Activated CD8-positive, alpha-beta T cell treated with anti-CD3 and anti-CD28 coated beads for 36 hours (primary cell): ENCODE measurements around the gene RAPGEF5. TPM values are rescaled to one million over a fixed set of nuclear protein-coding genes. Genes with fewer than 3 reads are reported as not detected.

Experiments
- ATAC-seq: fragments of 200-7000 bp; cut with Tn5 transposase; one replicate; pipeline ENCODE4 v1.10.0; 2021; ENCODE audit warnings: mild to moderate bottlenecking, moderate library complexity
- CTCF ChIA-PET: fragments of 350-600 bp; sonication (Branson Sonifier 250); formaldehyde crosslinking; loops from one replicate; lab custom pipeline; 2021; ENCODE audit warnings: antibody characterized with exemption; lab: Charles Lee
- POLR2A ChIA-PET: fragments of 350-600 bp; sonication (Branson Sonifier 250); formaldehyde crosslinking; loops from one replicate; lab custom pipeline; 2021; ENCODE audit warnings: antibody characterized with exemption; lab: Charles Lee
- DNase-seq: peaks from one replicate; pipeline ENCODE4 v3.0.0-alpha.2; 2020
- H3K27ac Mint-ChIP-seq: one replicate; pipeline ENCODE4 v1.8.0; 2021; ENCODE audit warnings: mild to moderate bottlenecking, mixed read lengths
- H3K27me3 Mint-ChIP-seq: one replicate; pipeline ENCODE4 v1.8.0; 2021; ENCODE audit warnings: mixed read lengths
- H3K36me3 Mint-ChIP-seq: one replicate; pipeline ENCODE4 v1.8.0; 2021; ENCODE audit warnings: low read depth, mixed read lengths
- H3K4me1 Mint-ChIP-seq: one replicate; pipeline ENCODE4 v1.8.0; 2021; ENCODE audit warnings: low read depth, mixed read lengths
- H3K4me3 Mint-ChIP-seq: one replicate; pipeline ENCODE4 v1.8.0; 2021; ENCODE audit warnings: mild to moderate bottlenecking, moderate library complexity, mixed read lengths
- H3K9me3 Mint-ChIP-seq: one replicate; pipeline ENCODE4 v1.8.0; 2021; ENCODE audit warnings: mixed read lengths
- intact Hi-C: fragments of 100-400 bp; cut with micrococcal nuclease; formaldehyde crosslinking; loops from one replicate; pipeline ENCODE4 v1.10.0; 2022
- total RNA-seq, 2 experiments: library from RNA; stranded (reverse); gene quantifications; one replicate each; pipeline ENCODE4 v1.2.3, GENCODE V29; 2021
- TF ChIP-seq, protein P1 (sequence below): fragments of 200-600 bp; IDR thresholded peaks from one replicate; pipeline ENCODE4 v1.8.0; 2022; ENCODE audit warnings: antibody characterized with exemption, mild to moderate bottlenecking

RAPGEF5 gene
- total RNA-seq, 2 experiments from 2014 or later, result 0.92 to 0.99 TPM

DNA sequence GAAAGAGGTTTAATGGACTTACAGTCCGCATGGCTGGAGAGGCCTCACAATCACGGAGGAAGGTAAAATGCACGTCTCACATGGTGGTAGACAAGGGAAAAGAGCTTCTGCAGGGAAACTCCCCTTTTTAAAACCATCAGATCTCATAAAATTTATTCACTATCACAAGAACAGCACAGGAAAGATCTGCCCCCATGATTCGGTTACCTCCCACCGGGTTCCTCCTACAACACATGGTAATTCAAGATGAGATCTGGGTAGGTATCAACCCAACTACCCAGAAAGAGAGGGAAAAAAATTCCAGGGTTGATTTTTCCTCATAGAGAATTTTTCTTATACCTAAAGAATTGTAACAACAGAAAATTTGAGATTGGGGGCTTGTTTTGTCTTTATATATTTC lies 13.9 kb downstream of the RAPGEF5 start:
- H3K27ac Mint-ChIP-seq, result no peak overlapping the region
- H3K9me3 Mint-ChIP-seq, result no peaks in the 10 kb centered on the region
- TF ChIP-seq, protein P1, sequence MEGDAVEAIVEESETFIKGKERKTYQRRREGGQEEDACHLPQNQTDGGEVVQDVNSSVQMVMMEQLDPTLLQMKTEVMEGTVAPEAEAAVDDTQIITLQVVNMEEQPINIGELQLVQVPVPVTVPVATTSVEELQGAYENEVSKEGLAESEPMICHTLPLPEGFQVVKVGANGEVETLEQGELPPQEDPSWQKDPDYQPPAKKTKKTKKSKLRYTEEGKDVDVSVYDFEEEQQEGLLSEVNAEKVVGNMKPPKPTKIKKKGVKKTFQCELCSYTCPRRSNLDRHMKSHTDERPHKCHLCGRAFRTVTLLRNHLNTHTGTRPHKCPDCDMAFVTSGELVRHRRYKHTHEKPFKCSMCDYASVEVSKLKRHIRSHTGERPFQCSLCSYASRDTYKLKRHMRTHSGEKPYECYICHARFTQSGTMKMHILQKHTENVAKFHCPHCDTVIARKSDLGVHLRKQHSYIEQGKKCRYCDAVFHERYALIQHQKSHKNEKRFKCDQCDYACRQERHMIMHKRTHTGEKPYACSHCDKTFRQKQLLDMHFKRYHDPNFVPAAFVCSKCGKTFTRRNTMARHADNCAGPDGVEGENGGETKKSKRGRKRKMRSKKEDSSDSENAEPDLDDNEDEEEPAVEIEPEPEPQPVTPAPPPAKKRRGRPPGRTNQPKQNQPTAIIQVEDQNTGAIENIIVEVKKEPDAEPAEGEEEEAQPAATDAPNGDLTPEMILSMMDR, result no peak
- no peaks in the 10 kb centered on the region for H3K4me1 Mint-ChIP-seq
- intact Hi-C loops, result no loop called here
- no peak overlapping the region for H3K4me3 Mint-ChIP-seq
- no peak for ATAC-seq
- DNase-seq, result no peak
- H3K27me3 Mint-ChIP-seq, result peaks cover 7% of the 10 kb centered on the region
- no peaks in the 10 kb centered on the region for H3K36me3 Mint-ChIP-seq
- ChIA-PET CTCF (no interaction called here), POLR2A (no interaction called here)

DNA sequence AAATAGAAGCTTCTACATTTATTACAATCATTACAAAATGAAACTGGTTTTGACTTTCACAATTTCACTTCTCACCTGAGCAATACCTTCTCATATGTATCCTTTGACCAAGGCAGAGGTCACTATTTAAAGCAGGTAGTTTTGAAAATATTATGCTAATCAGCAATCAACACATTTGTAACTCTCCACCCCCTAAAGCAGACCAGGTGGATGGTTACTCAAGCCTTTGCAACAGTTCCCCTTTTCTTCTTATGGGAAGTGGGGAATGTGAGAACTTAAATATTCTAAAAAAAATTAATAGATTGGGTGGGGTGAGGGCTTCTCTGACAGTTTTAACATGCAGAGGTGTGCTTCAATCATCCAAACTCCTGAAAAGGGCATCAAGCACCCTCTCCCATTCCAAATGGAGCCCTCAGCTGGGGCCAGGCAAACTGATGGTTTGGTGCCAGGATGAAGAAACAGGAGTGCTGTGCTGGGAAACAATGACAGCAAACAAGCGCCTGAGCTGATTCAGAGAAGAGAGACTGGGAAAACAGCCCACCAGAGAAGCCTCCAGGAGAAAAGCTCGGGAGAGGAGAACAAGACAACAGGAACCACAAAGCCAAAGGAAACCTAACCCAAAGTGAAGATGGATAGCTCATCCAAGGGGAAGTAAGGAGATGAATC lies 17.1 kb downstream of the RAPGEF5 start:
- DNase-seq (no peak), ATAC-seq (no peak)
- no peak overlapping the region for H3K4me3 Mint-ChIP-seq
- ChIA-PET CTCF (no interaction called here), POLR2A (no interaction called here)
- H3K27ac Mint-ChIP-seq, result no peak overlapping the region
- no peaks in the 10 kb centered on the region for H3K9me3 Mint-ChIP-seq
- H3K36me3 Mint-ChIP-seq, result no peaks in the 10 kb centered on the region
- H3K27me3 Mint-ChIP-seq, result peaks cover 2% of the 10 kb centered on the region
- TF ChIP-seq, protein P1, result no peak
- H3K4me1 Mint-ChIP-seq, result no peaks in the 10 kb centered on the region
- intact Hi-C loops, result no loop called here

DNA sequence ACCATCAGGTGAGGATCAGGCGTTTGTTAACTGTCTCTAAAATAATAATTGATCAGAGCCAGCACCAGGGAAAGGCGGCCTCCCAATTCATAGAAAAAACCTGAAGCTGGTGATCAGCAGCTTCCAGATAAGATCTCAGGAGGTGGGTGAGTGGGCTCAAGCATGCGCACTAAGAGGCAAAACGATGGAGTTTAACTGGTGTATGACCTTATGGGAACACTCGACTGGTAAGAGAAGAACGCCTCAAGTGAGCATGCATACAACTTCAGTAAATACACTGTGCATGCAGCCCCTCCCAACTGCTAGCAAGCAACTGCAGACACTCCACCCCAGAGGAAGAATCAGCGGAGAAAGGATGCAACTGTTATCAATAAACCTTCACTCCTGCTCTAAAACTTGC lies 18.1 kb downstream of the RAPGEF5 start:
- H3K4me3 Mint-ChIP-seq, result no peak overlapping the region
- TF ChIP-seq, protein P1, result no peak
- no peaks in the 10 kb centered on the region for H3K36me3 Mint-ChIP-seq
- ChIA-PET POLR2A (no interaction called here), CTCF (interaction anchor here (1.0 kb wide), 1 partner anchor 229 kb away, joined by 3 read pairs; no protein-coding TSS in a partner anchor)
- H3K4me1 Mint-ChIP-seq, result no peaks in the 10 kb centered on the region
- H3K9me3 Mint-ChIP-seq, result no peaks in the 10 kb centered on the region
- intact Hi-C loops, result no loop called here
- no peak for DNase-seq
- H3K27ac Mint-ChIP-seq, result no peak overlapping the region
- H3K27me3 Mint-ChIP-seq, result peaks cover 2% of the 10 kb centered on the region
- no peak for ATAC-seq

DNA sequence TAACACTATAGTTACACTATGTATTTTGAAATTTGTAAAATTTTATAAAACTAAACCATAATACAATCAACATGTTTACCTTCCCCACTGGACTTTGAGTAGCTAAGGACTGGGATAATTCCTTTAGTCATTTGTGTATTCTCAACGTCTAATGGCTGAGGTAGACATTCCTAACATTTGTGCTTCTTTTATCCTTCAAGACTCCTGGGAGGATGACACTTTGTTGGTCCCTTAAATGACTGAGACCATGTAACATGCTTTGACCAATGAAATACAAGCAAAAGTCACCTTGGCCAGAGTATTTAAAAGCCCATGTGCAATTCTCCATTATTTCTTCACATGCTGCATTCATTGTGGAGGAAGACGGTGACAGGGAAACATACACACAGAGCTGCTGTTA lies 18.5 kb downstream of the RAPGEF5 start:
- intact Hi-C loops, result no loop called here
- no peaks in the 10 kb centered on the region for H3K9me3 Mint-ChIP-seq
- CTCF ChIA-PET, result interaction anchor here (1.0 kb wide), 1 partner anchor 229 kb away, joined by 3 read pairs; no protein-coding TSS in a partner anchor

DNA sequence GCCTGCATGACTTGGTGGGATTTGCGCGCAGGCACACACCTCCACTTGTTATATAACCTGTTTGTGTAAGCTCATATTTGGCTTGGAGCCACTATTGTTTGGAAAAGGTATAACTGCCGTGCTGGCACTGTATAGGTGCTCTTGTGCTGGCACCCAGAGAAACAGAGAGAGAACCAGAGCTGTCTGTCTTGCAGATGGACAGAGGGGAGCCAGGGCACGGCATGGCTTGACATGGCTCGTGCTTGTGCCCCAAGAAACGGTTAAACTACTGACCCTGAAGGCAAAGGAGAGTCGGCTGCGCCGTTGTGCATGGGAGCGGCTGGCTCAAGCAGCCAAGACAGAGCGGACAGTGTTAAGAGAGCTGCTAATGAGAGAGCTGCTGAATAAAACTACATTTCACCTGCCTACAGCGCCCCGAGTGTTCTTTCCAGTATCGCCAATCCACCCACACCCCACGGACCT lies 23.2 kb downstream of the RAPGEF5 start:
- Mint-ChIP-seq H3K27ac (no peak overlapping the region), H3K36me3 (no peaks in the 10 kb centered on the region), H3K27me3 (peaks cover 2% of the 10 kb centered on the region), H3K9me3 (no peaks in the 10 kb centered on the region), H3K4me3 (no peak overlapping the region), H3K4me1 (no peaks in the 10 kb centered on the region)
- intact Hi-C loops, result no loop called here
- ChIA-PET CTCF (interaction anchor here (1.2 kb wide), 1 partner anchor 224 kb away, joined by 3 read pairs; no protein-coding TSS in a partner anchor), POLR2A (no interaction called here)
- no peak for DNase-seq
- no peak for ATAC-seq
- TF ChIP-seq, protein P1, result no peak

More for the DNA sequence above, 18.5 kb downstream of the RAPGEF5 start:
- Mint-ChIP-seq H3K27me3 (peaks cover 2% of the 10 kb centered on the region), H3K27ac (no peak overlapping the region), H3K36me3 (no peaks in the 10 kb centered on the region), H3K4me3 (no peak overlapping the region), H3K4me1 (no peaks in the 10 kb centered on the region)
- POLR2A ChIA-PET, result no interaction called here
- TF ChIP-seq, protein P1, result no peak
- DNase-seq (no peak), ATAC-seq (no peak)
